K562 (cell line): ENCODE results near the gene MYH7B. TPM values are rescaled to one million over a fixed set of nuclear protein-coding genes. Genes with fewer than 3 reads are reported as not detected.

ENCODE experiments used
- PCBP2 ChIP-seq: fragments of 200-400 bp; formaldehyde crosslinking; IDR thresholded peaks from 2 replicates; pipeline ENCODE4 v1.6.1; 2018; ENCODE audit warnings: low read length, low read depth, mild to moderate bottlenecking, moderate library complexity; ENCODE audit not compliant: poor library complexity, severe bottlenecking
- ZNF407 ChIP-seq: fragments of 450-650 bp; IDR thresholded peaks from 2 replicates; pipeline ENCODE4 v1.6.1; 2016; ENCODE audit warnings: low read depth
- polyA plus RNA-seq, 8 experiments: library from polyadenylated mRNA; depleted of rRNA in 4 of 8; stranded (reverse) in 5 of 8; unstranded in 3 of 8; fragments of >200 nt; fragmentation: Nextera tagmentation in 2 of 8; fragmentation: Illumina TruSeq in 1 of 8; extraction: Ambion mirVana in 2 of 8; extraction: Trizol in 1 of 8; gene quantifications; 2 replicates each; pipeline versions ENCODE4 v1.2.1 to v1.2.3, GENCODE V29; 2011 to 2014; ENCODE audit warnings: inconsistent platforms in 1 of 8, missing spikeins in 1 of 8
- total RNA-seq, 7 experiments: library from RNA; depleted of rRNA in 6 of 7; stranded (reverse); fragments of >200 nt in 6 of 7; fragmentation: Illumina TruSeq in 2 of 7; extraction: Trizol in 2 of 7; gene quantifications; 2 replicates each; pipeline versions ENCODE4 v1.2.1 to v1.2.3, GENCODE V29; 2011 to 2021; ENCODE audit warnings: low replicate concordance in 1 of 7

MYH7B gene
- total and polyA plus RNA-seq, 9 of the 15 experiments (the other 6 are each of a cell fraction or from before 2014, with no cell fraction given), result 0.07 to 0.34 (median 0.13) TPM; not detected in 3

- no peak for TF ChIP-seq ZNF407
- no peak for TF ChIP-seq PCBP2
Observed at GRCh38 chr20:34967421-34967820, 11.8 kb downstream of the MYH7B start (continued).
